Activated CD8-positive, alpha-beta memory T cell treated with anti-CD3 and anti-CD28 coated beads for 36 hours (primary cell): ENCODE data around the gene TRIOBP. TPM values are rescaled to one million over a fixed set of nuclear protein-coding genes. Genes with fewer than 3 reads are reported as not detected.

Experiments used
- CTCF ChIA-PET: fragments of 350-600 bp; sonication (Branson Sonifier 250); formaldehyde crosslinking; loops from one replicate; lab custom pipeline; 2021; ENCODE audit warnings: antibody characterized with exemption; lab: Charles Lee
- POLR2A ChIA-PET: fragments of 350-600 bp; sonication (Branson Sonifier 250); formaldehyde crosslinking; loops from one replicate; lab custom pipeline; 2021; ENCODE audit warnings: antibody characterized with exemption; lab: Charles Lee
- total RNA-seq, 2 experiments: library from RNA; stranded (reverse); gene quantifications; one replicate each; pipeline ENCODE4 v1.2.3, GENCODE V29; 2021

Gene TRIOBP
- total RNA-seq, 2 experiments from 2014 or later = 24.1 to 24.8 TPM

GRCh38 chr22:37750596-37751162 lies 53.8 kb downstream of the TRIOBP start:
- POLR2A ChIA-PET = no interaction called here
- CTCF ChIA-PET = interaction anchor here (0.6 kb wide), 1 partner anchor 23 kb away, joined by 4 read pairs; no protein-coding TSS in a partner anchor

- CTCF ChIA-PET = interaction anchor here (0.5 to 0.8 kb wide), 3 partner anchors 12 to 60 kb away, joined by 3 read pairs; no protein-coding TSS in a partner anchor
- POLR2A ChIA-PET = no interaction called here
Observed at GRCh38 chr22:37751449-37752188, 54.8 kb downstream of the TRIOBP start.

GRCh38 chr22:37752189-37753087 lies 55.6 kb downstream of the TRIOBP start:
- POLR2A ChIA-PET = no interaction called here
- CTCF ChIA-PET = interaction anchor here (0.5 to 0.8 kb wide), 2 partner anchors 15 to 60 kb away, joined by 3 read pairs; no protein-coding TSS in a partner anchor

- CTCF ChIA-PET = no interaction called here
- POLR2A ChIA-PET = no interaction called here
Observed at GRCh38 chr22:37753746-37754145, 56.9 kb downstream of the TRIOBP start.

GRCh38 chr22:37757663-37758062 lies 60.8 kb downstream of the TRIOBP start:
- CTCF ChIA-PET = interaction anchor here (0.6 kb wide), 1 partner anchor 237 kb away, joined by 4 read pairs; no protein-coding TSS in a partner anchor
- POLR2A ChIA-PET = interaction anchor here (0.6 kb wide), 1 partner anchor 8 kb away, joined by 3 read pairs; no protein-coding TSS in a partner anchor

- ChIA-PET POLR2A (interaction anchor here (0.6 kb wide), 1 partner anchor 9 kb away, joined by 4 read pairs; no protein-coding TSS in a partner anchor), CTCF (no interaction called here)
Observed at GRCh38 chr22:37758694-37759093, 61.8 kb downstream of the TRIOBP start.

- ChIA-PET CTCF (no interaction called here), POLR2A (no interaction called here)
Observed at GRCh38 chr22:37759281-37759680, 62.4 kb downstream of the TRIOBP start.

- ChIA-PET POLR2A (interaction anchor here (0.7 kb wide), 1 partner anchor 136 kb away, joined by 3 read pairs; no protein-coding TSS in a partner anchor), CTCF (no interaction called here)
Observed at GRCh38 chr22:37760152-37760551, 63.3 kb downstream of the TRIOBP start.

GRCh38 chr22:37762389-37762836 lies 65.6 kb downstream of the TRIOBP start:
- ChIA-PET POLR2A (interaction anchor here (0.6 kb wide), 1 partner anchor 63 kb away, joined by 4 read pairs; no protein-coding TSS in a partner anchor), CTCF (no interaction called here)

- POLR2A ChIA-PET = interaction anchor here (0.6 kb wide), 1 partner anchor 63 kb away, joined by 4 read pairs; no protein-coding TSS in a partner anchor
- CTCF ChIA-PET = interaction anchor here (1.4 kb wide), 1 partner anchor 12 kb away, joined by 3 read pairs; no protein-coding TSS in a partner anchor
Observed at GRCh38 chr22:37763012-37763411, 66.2 kb downstream of the TRIOBP start.

- POLR2A ChIA-PET = no interaction called here
- CTCF ChIA-PET = interaction anchor here (0.5 to 1.4 kb wide), 2 partner anchors 12 to 297 kb away, joined by 3 read pairs; no protein-coding TSS in a partner anchor
Observed at GRCh38 chr22:37763652-37764051, 66.8 kb downstream of the TRIOBP start.

- CTCF ChIA-PET = interaction anchor here (0.5 to 0.6 kb wide), 2 partner anchors 69 to 116 kb away, joined by 3 to 7 read pairs; no protein-coding TSS in a partner anchor
- POLR2A ChIA-PET = no interaction called here
Observed at GRCh38 chr22:37764622-37765021, 67.8 kb downstream of the TRIOBP start.

GRCh38 chr22:37765498-37765897 lies 68.7 kb downstream of the TRIOBP start:
- CTCF ChIA-PET = interaction anchor here (0.6 kb wide), 1 partner anchor 109 kb away, joined by 3 read pairs; no protein-coding TSS in a partner anchor

GRCh38 chr22:37765953-37766576 lies 69.2 kb downstream of the TRIOBP start:
- ChIA-PET CTCF (interaction anchor here (0.6 kb wide), 1 partner anchor 108 kb away, joined by 3 read pairs; no protein-coding TSS in a partner anchor), POLR2A (interaction anchor here (0.6 kb wide), 2 partner anchors 8 to 29 kb away, joined by 3 to 4 read pairs; no protein-coding TSS in a partner anchor)

More at GRCh38 chr22:37765498-37765897, 68.7 kb downstream of the TRIOBP start:
- POLR2A ChIA-PET = no interaction called here

GRCh38 chr22:37768273-37768672 lies 71.4 kb downstream of the TRIOBP start:
- CTCF ChIA-PET = no interaction called here
- POLR2A ChIA-PET = interaction anchor here (0.6 kb wide), 2 partner anchors 9 to 10 kb away, joined by 3 to 4 read pairs; no protein-coding TSS in a partner anchor

- ChIA-PET CTCF (no interaction called here), POLR2A (no interaction called here)
Observed at GRCh38 chr22:37769056-37769455, 72.2 kb downstream of the TRIOBP start.

GRCh38 chr22:37771081-37771480 lies 74.2 kb downstream of the TRIOBP start:
- POLR2A ChIA-PET = no interaction called here

More at GRCh38 chr22:37771081-37771480, 74.2 kb downstream of the TRIOBP start:
- CTCF ChIA-PET = no interaction called here
